Gastrocnemius medialis (tissue), 4 donors: ENCODE data around the gene SMOC2. TPM values are rescaled to one million over a fixed set of nuclear protein-coding genes. Genes with fewer than 3 reads are reported as not detected.

ENCODE experiments used
- ATAC-seq, 2 donors: fragments of 150-250 bp; one replicate each; pipeline ENCODE4 v1.9.1; 2016
- DNase-seq, 2 donors: peaks; one replicate each; pipeline ENCODE4 v3.0.0-alpha.2; 2019
- H3K27ac ChIP-seq, 4 donors: fragments of 200-600 bp; sonication (generic); 1 replicate in 1 of 4; 2 replicates in 3 of 4; pipeline ENCODE4 v1.5.1; 2016 to 2018; ENCODE audit warnings: mild to moderate bottlenecking in 2 of 4, moderate library complexity in 1 of 4
- H3K27me3 ChIP-seq, 3 donors: fragments of 200-600 bp; sonication (generic) in 2 of 3; 1 replicate in 1 of 3; 2 replicates in 2 of 3; pipeline versions ENCODE4 v1.5.1 to v1.6.0; 2016 to 2019; ENCODE audit warnings: mild to moderate bottlenecking in 1 of 3, moderate library complexity in 1 of 3
- H3K36me3 ChIP-seq, 2 donors: fragments of 200-600 bp; sonication (generic) in 1 of 2; one replicate each; pipeline ENCODE4 v1.5.1; 2017 to 2018
- H3K4me1 ChIP-seq, 2 donors: fragments of 200-600 bp; sonication (generic) in 1 of 2; one replicate each; pipeline ENCODE4 v1.5.1; 2016 to 2017; ENCODE audit warnings: mild to moderate bottlenecking in 2 of 2
- H3K4me3 ChIP-seq, 4 donors: fragments of 200-600 bp; sonication (generic) in 3 of 4; 1 replicate in 1 of 4; 2 replicates in 3 of 4; pipeline ENCODE4 v1.5.1; 2016 to 2019; ENCODE audit warnings: mild to moderate bottlenecking in 2 of 4
- H3K9me3 ChIP-seq, 3 donors: fragments of 200-600 bp; sonication (generic) in 2 of 3; 1 replicate in 1 of 3; 2 replicates in 2 of 3; pipeline ENCODE4 v1.5.1; 2016 to 2019
- CTCF ChIP-seq, 5 experiments: fragments of 450-650 bp in 3 of 5; fragments of 200-600 bp in 2 of 5; sonication (generic) in 2 of 5; IDR thresholded peaks in 4 of 5; conservative IDR thresholded peaks in 1 of 5; 1 replicate in 4 of 5; 2 replicates in 1 of 5; pipeline ENCODE4 v1.5.1; 2016 to 2019; ENCODE audit warnings: antibody characterized with exemption in 5 of 5, mild to moderate bottlenecking in 3 of 5, moderate library complexity in 3 of 5
- POLR2A ChIP-seq, 2 donors: fragments of 450-650 bp; IDR thresholded peaks; one replicate each; pipeline ENCODE4 v1.6.1; 2017; ENCODE audit warnings: antibody characterized with exemption in 2 of 2, mild to moderate bottlenecking in 2 of 2, moderate library complexity in 2 of 2
- in situ Hi-C, 4 donors: fragments of 200-750 bp; cut with MboI; loops; one replicate each; pipeline versions ENCODE4 v1.15.0 to v1.8.0; 2017; ENCODE audit warnings: low sequenced_read_pairs in 4 of 4
- intact Hi-C: fragments of 100-400 bp; cut with DNase I; formaldehyde crosslinking; loops from one replicate; pipeline ENCODE4 v1.15.1; 2023; ENCODE audit warnings: low total_unique reads
- total RNA-seq, 4 donors: library from RNA; depleted of rRNA; stranded (reverse); fragments of >200 nt; gene quantifications; one replicate each; pipeline versions ENCODE4 v1.1.0 to v1.2.3, GENCODE V29; 2016

The SMOC2 gene
- total RNA-seq, 4 donors from 2014 or later = 7.2 to 34.4 (median 16.5) TPM

DNA sequence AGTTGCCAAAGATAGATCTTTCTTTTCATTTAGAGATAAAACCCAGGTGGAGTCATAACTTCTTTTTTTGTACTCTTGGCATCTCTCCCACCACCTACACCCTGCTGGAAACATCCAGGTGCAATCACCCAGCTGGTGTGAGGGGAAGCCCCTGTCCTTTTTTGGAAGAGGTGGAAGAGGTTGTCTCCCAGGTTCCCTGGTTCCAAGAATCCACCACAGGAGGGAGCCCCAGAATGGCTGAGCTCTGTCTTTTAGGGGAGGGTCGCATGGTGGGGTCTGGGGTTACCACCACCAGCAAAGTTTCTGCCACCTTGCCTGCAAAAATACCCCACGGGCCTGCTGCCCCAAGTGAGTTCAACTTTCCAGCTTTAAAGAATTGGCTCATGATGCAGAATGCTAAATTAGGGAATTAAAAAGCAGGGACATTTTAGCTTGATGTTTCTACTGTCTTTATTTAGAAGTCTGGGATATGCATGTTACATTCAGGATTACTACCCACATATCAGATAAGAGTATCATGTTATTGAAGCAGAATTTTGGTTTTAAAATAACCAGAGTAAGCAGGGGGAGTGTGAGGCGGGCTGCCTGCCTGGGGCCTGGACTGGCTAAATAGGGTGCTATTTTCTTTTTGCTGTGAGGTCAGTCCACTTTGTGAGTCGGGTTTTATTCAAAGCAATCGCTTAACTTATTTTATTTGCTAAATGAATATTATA lies 11.0 kb downstream of the SMOC2 start:
- in situ Hi-C loops = no loop called here
- no peak for ATAC-seq

DNA sequence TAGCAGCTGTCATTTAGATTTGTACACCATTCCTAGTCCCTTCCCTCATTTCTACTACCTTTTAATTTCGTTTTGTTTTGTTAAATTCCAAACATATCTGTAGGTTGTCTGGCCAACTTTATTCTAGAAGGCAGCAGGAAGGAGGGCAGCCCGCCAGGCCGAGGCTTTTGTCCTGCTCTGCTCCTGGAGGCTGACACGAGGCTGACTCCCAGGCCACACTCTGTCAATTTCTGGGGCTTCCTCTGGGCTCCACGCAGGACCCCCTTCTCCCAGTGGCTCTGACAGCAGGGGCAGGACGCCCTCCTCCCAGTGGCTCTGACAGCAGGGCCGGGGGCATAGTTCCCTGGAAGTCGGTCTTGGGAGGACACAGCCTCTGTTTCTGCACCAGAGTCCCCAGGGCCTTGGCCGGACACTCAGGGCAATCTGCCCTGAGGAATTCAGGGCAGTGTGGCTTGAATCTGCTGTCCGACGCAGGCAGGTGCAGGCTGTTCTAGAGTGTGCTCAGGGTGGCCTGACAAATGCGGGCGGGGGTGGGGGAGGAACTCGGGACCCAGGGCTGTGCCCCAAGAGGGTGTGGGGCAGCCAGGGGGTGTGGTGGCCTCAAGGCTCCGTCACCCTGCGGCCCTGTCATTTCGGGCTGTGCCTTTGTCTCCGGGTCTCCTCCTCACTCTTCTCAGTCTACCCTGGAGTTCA lies 11.8 kb downstream of the SMOC2 start:
- in situ Hi-C loops (no loop called here), intact Hi-C loops (no loop called here)
- Histone ChIP-seq H3K4me3 (no peak overlapping the region), H3K27me3 (no peaks in the 10 kb centered on the region), H3K27ac (peak overlapping the region in 1 of 4 donors; percentile 31), H3K4me1 (peaks cover 11 to 16% of the 10 kb centered on the region in 2 donors), H3K36me3 (no peaks in the 10 kb centered on the region), H3K9me3 (no peaks in the 10 kb centered on the region)
- DNase-seq (no peak), ATAC-seq (no peak)
- TF ChIP-seq POLR2A (IDR thresholded peaks at IDR 0.05) (no peak), CTCF (IDR thresholded peaks at IDR 0.05 in 4 of 5, conservative IDR thresholded peaks at IDR 0.05 in 1 of 5) (no peak)

More for the DNA sequence above, 11.0 kb downstream of the SMOC2 start:
- Histone ChIP-seq H3K9me3 (no peaks in the 10 kb centered on the region), H3K27me3 (no peaks in the 10 kb centered on the region), H3K36me3 (no peaks in the 10 kb centered on the region), H3K4me1 (peaks cover 11 to 16% of the 10 kb centered on the region in 2 donors), H3K27ac (no peak overlapping the region), H3K4me3 (no peak overlapping the region)
- intact Hi-C loops = no loop called here
- no peak for TF ChIP-seq POLR2A (IDR thresholded peaks at IDR 0.05)
- peak in 2 of 5 experiments; percentile 7 to 12 for TF ChIP-seq CTCF (IDR thresholded peaks at IDR 0.05 in 4 of 5, conservative IDR thresholded peaks at IDR 0.05 in 1 of 5)
- DNase-seq = no peak

DNA sequence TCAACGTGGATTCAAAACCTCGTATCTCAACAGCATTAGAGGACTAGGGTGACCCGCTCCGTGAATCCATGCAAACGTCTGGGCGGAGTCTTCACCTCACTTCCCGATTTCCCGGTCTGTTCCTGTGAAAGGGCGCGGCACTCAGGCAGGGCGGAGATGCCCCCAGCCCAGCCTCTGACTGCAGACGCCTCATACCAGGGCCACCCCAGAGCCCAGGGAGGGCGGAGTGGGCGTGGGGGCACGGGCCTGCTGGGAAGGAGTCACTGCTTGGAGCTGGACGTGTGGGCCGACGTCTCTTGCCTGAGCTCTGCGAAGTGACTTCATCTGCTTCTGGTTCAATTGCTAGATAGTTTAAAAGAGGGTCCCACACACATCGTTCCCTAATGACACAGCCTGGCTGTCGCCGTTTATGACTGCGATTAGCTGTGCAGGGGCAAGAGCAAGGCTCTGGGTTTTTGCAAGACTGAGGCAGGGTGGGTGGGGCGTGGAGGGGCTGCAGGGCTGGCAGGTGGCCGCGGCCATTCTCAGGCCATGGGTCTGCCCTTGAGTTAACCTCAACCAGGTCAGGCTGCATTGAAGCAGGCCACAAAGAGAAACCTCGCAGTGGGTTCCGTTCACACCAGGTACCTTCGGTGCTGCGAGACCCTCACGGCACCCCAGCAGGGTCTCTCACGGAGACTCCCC lies 15.0 kb downstream of the SMOC2 start:
- no peak overlapping the region for H3K4me3 ChIP-seq
- DNase-seq (no peak), ATAC-seq (no peak)
- no peaks in the 10 kb centered on the region for H3K36me3 ChIP-seq
- in situ Hi-C loops = no loop called here
- H3K9me3 ChIP-seq = no peaks in the 10 kb centered on the region
- intact Hi-C loops = no loop called here
- H3K27ac ChIP-seq = no peak overlapping the region
- H3K27me3 ChIP-seq = peaks cover 0 to 2% (median 0%) of the 10 kb centered on the region in 3 donors
- TF ChIP-seq CTCF (IDR thresholded peaks at IDR 0.05 in 4 of 5, conservative IDR thresholded peaks at IDR 0.05 in 1 of 5) = no peak
- no peak for TF ChIP-seq POLR2A (IDR thresholded peaks at IDR 0.05)
- H3K4me1 ChIP-seq = peaks cover 11 to 16% of the 10 kb centered on the region in 2 donors

- ATAC-seq (no peak), DNase-seq (no peak)
- no peaks in the 10 kb centered on the region for H3K9me3 ChIP-seq
- no peak for TF ChIP-seq CTCF (IDR thresholded peaks at IDR 0.05 in 4 of 5, conservative IDR thresholded peaks at IDR 0.05 in 1 of 5)
- no peak for TF ChIP-seq POLR2A (IDR thresholded peaks at IDR 0.05)
- H3K27ac ChIP-seq = no peak overlapping the region
- peaks cover 11 to 13% of the 10 kb centered on the region in 2 donors for H3K4me1 ChIP-seq
- in situ Hi-C loops = no loop called here
- peaks cover 0 to 3% (median 0%) of the 10 kb centered on the region in 3 donors for H3K27me3 ChIP-seq
- intact Hi-C loops = no loop called here
- no peak overlapping the region for H3K4me3 ChIP-seq
- H3K36me3 ChIP-seq = no peaks in the 10 kb centered on the region
Observed at GRCh38 chr6:168456907-168457652, 16.1 kb downstream of the SMOC2 start.
